Mesothelial cell of epicardium (in vitro differentiated cells): ENCODE measurements around the gene VTI1B. TPM values are rescaled to one million over a fixed set of nuclear protein-coding genes. Genes with fewer than 3 reads are reported as not detected.
"Not testable (repeated sequence)": the region's sequence is repeated elsewhere in the genome, so short reads cannot be mapped to it uniquely, and the experiment has no call there.

Experiments used
- DNase-seq, 2 experiments: peaks; one replicate each; pipeline ENCODE4 v3.0.0; 2021; ENCODE audit warnings: low spot score in 2 of 2; ENCODE audit not compliant: unreplicated experiment in 2 of 2
- H3K27ac Mint-ChIP-seq: 2 replicates; pipeline ENCODE4 v1.8.0; 2021; ENCODE audit warnings: mixed read lengths
- H3K27me3 Mint-ChIP-seq: 2 replicates; pipeline ENCODE4 v1.8.0; 2021; ENCODE audit warnings: low read depth, mixed read lengths
- H3K36me3 Mint-ChIP-seq: 2 replicates; pipeline ENCODE4 v1.8.0; 2021; ENCODE audit warnings: mixed read lengths
- H3K4me1 Mint-ChIP-seq: 2 replicates; pipeline ENCODE4 v1.8.0; 2021; ENCODE audit warnings: mixed read lengths
- H3K4me3 Mint-ChIP-seq: 2 replicates; pipeline ENCODE4 v1.8.0; 2021; ENCODE audit warnings: mild to moderate bottlenecking, moderate library complexity, mixed read lengths
- H3K9me3 Mint-ChIP-seq: 2 replicates; pipeline ENCODE4 v1.8.0; 2021; ENCODE audit warnings: mixed read lengths
- total RNA-seq: library from RNA; stranded (reverse); gene quantifications from 3 replicates; pipeline ENCODE4 v1.2.1, GENCODE V29; 2021
- TF ChIP-seq, protein P1 (sequence below): fragments of 200-600 bp; sonication (generic); IDR thresholded peaks from one replicate; pipeline ENCODE4 v1.5.0; 2021; ENCODE audit warnings: antibody characterized with exemption; ENCODE audit not compliant: unreplicated experiment

The VTI1B gene, protein sequence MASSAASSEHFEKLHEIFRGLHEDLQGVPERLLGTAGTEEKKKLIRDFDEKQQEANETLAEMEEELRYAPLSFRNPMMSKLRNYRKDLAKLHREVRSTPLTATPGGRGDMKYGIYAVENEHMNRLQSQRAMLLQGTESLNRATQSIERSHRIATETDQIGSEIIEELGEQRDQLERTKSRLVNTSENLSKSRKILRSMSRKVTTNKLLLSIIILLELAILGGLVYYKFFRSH
- 75.7 to 95.0 TPM (median 88.9 TPM) in 3 replicates for total RNA-seq

DNA sequence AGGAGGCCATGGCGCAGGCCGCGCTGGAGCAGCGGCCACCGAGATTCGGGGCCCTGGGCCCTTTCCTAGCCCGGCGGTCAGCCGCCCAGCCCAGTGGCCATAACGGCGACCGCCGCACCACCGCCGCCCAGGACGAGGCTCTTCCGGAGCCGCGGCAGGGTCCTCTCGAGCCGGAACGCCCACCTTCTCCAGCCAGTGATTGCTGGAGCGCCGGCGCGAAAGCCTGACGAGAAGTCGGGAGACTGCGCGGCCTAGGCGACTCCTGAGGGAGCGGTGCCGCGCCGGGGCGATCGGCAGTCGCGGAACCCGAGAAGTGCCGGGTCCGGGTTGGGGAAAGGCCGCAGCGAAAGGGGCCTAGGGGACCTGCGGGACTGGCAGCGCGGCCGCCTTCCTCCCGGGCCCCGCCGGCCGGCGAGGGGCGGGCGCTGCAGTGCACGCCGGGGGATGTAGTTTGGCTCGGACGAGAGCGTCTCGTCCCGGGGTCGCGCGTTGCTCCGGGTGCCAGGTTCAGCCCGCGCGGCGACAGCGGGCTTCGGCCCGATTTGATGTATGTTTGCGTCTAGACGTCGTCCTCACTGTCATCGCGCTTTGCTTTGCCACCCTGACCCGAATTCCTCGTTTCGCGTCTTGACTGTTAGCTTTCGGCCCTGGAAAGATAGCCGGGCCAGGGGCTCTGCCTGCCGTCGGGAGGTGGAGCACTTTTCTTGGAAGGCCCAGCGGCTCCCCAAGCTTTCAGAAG, at the start of gene VTI1B:
VTI1B (minus strand) TSS at position 153 of the 739 bp plus-strand sequence; CDS start at position 10, 143 bp downstream.
- Mint-ChIP-seq H3K27ac (peak within 1 kb of the TSS; percentile 99), H3K4me1 (peaks cover 14% of the 10 kb centered on the region), H3K9me3 (no peaks in the 10 kb centered on the region), H3K4me3 (peak within 1 kb of the TSS; percentile 96), H3K27me3 (no peaks in the 10 kb centered on the region), H3K36me3 (peaks cover 5% of the 10 kb centered on the region)
- TF ChIP-seq, protein P1, sequence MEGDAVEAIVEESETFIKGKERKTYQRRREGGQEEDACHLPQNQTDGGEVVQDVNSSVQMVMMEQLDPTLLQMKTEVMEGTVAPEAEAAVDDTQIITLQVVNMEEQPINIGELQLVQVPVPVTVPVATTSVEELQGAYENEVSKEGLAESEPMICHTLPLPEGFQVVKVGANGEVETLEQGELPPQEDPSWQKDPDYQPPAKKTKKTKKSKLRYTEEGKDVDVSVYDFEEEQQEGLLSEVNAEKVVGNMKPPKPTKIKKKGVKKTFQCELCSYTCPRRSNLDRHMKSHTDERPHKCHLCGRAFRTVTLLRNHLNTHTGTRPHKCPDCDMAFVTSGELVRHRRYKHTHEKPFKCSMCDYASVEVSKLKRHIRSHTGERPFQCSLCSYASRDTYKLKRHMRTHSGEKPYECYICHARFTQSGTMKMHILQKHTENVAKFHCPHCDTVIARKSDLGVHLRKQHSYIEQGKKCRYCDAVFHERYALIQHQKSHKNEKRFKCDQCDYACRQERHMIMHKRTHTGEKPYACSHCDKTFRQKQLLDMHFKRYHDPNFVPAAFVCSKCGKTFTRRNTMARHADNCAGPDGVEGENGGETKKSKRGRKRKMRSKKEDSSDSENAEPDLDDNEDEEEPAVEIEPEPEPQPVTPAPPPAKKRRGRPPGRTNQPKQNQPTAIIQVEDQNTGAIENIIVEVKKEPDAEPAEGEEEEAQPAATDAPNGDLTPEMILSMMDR: no peak
- peak; percentile 53 to 75 for DNase-seq

DNA sequence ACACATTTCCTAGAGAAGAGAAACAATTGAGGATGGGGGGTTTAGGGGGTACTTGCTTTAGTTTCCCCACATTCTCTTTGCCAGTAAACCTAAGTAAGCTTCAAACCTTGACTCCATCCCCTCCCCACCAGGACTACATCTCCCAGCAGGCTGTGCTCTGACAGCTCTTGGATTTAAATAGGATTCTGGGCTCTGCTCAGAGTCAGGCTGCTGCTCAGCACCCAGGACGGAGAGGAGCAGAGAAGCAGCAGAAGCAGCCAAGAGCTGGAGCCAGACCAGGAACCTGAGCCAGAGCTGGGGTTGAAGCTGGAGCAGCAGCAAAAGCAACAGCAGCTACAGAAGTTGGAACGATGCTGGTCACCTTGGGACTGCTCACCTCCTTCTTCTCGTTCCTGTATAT, 47.9 kb upstream of the VTI1B start:
- Mint-ChIP-seq H3K27ac (no peak overlapping the region), H3K4me3 (no peak overlapping the region), H3K27me3 (peaks cover 41% of the 10 kb centered on the region), H3K4me1 (no peaks in the 10 kb centered on the region), H3K36me3 (no peaks in the 10 kb centered on the region), H3K9me3 (no peaks in the 10 kb centered on the region)
- TF ChIP-seq, protein P1: no peak
- no peak for DNase-seq

DNA sequence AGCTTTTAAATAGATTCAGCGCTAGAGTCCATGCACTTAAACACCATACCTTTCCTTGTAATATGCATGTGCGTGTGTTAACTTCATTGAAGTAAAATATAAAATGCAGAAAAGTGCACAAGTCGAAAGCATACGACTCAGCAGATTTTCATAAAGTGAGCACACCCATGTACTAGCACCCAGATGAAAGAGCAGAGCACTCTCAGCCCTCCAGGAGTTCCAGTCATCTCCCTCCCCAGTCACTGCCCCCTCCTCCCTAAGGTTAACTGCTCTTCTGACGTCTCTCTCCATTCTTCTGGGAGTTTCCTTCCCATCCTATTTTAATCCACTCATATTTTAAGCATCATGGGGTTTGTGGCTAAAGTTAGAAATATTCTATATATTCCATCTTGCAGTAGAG, 47.4 kb upstream of the VTI1B start:
- no peak overlapping the region for H3K4me3 Mint-ChIP-seq
- no peaks in the 10 kb centered on the region for H3K36me3 Mint-ChIP-seq
- TF ChIP-seq, protein P1: no peak
- DNase-seq: no peak
- H3K9me3 Mint-ChIP-seq: no peaks in the 10 kb centered on the region
- peaks cover 37% of the 10 kb centered on the region for H3K27me3 Mint-ChIP-seq
- no peak overlapping the region for H3K27ac Mint-ChIP-seq
- no peaks in the 10 kb centered on the region for H3K4me1 Mint-ChIP-seq

DNA sequence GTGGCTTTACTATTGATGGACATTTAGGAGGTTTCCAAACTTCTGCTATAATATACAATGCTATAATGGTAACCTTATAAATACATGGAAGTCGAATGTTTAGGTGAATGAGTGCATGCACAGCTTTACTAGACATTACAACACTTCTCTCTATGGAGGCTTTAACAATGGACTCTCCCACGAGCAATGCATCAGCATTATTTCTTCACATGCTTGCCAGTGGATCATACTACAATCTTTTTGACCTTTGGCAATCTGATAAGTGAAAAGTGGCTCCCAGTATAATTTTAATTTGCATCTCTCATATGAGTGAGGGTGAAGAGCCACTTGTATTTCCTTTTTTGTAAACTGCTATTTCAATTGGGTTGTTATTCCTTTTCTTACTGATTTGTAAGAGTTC, 45.4 kb upstream of the VTI1B start:
- no peak for DNase-seq

DNA sequence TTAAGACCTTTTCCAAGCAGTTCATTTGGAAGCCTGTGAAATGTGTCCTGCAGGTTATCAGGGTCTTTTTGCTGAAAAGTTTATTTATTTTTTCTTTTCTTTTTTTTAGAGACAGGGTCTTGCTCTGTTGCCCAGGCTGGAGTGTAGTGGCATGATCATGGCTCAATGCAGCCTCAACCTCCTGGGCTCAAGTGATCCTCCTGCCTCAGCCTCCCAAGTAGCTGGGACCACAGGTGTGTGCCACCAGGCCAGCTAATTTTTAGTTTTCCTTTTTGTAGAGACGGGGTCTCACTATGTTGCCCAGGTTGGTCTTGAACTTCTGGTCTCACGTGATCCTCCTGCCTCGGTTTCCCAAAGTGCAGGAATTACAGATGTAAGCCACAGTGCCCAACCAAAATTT, 45.0 kb upstream of the VTI1B start:
- not testable (repeated sequence) for H3K36me3 Mint-ChIP-seq, H3K4me1 Mint-ChIP-seq, H3K9me3 Mint-ChIP-seq, DNase-seq, H3K27ac Mint-ChIP-seq, H3K4me3 Mint-ChIP-seq
- H3K27me3 Mint-ChIP-seq: peaks cover 20% of the 10 kb centered on the region

More for the DNA sequence above, 45.4 kb upstream of the VTI1B start:
- peaks cover 25% of the 10 kb centered on the region for H3K27me3 Mint-ChIP-seq
- no peak overlapping the region for H3K4me3 Mint-ChIP-seq
- no peaks in the 10 kb centered on the region for H3K4me1 Mint-ChIP-seq
- no peaks in the 10 kb centered on the region for H3K36me3 Mint-ChIP-seq
- no peaks in the 10 kb centered on the region for H3K9me3 Mint-ChIP-seq
- H3K27ac Mint-ChIP-seq: no peak overlapping the region
- TF ChIP-seq, protein P1: no peak

DNA sequence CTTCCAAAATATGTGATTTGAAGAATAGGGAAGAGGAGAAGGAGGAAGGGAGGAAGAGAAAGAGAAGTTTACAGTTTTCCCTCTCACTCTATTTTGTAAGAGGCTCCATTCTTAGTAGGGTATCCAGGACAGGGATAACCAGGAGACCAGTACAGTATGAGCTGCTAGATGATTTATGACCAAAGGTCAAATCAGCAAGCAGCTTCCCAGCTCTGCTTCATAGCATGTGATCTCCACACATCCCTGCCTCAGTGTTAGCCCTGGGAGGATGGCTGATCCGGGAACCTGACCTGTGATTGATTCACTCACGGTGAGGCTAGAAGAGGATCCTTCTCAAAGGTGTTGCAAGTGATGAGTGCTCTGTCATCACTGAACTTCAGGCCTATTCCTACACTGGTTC, 43.8 kb upstream of the VTI1B start:
- DNase-seq: no peak
- no peaks in the 10 kb centered on the region for H3K36me3 Mint-ChIP-seq
- no peaks in the 10 kb centered on the region for H3K9me3 Mint-ChIP-seq
- H3K4me1 Mint-ChIP-seq: no peaks in the 10 kb centered on the region
- H3K4me3 Mint-ChIP-seq: no peak overlapping the region
- peaks cover 13% of the 10 kb centered on the region for H3K27me3 Mint-ChIP-seq
- TF ChIP-seq, protein P1: no peak
- no peak overlapping the region for H3K27ac Mint-ChIP-seq
